DND-41 (cell line): ENCODE measurements around the gene CD79A.

Experiments used
- ATAC-seq: fragments of 200-7000 bp; cut with Tn5 transposase; 3 replicates; pipeline ENCODE4 v1.9.1; 2021; ENCODE audit warnings: low read depth; ENCODE audit not compliant: insufficient read depth
- DNase-seq: peaks from one replicate; pipeline ENCODE4 v3.0.0-alpha.2; 2020
- H2AFZ ChIP-seq: 2 replicates; pipeline ENCODE4 v1.6.0; 2012; ENCODE audit warnings: low read depth, low read length
- H3K27ac ChIP-seq: 2 replicates; pipeline ENCODE4 v1.5.1; 2012; ENCODE audit warnings: low read length, inconsistent platforms
- H3K27me3 ChIP-seq: fragments of 200-600 bp; sonication (generic); 2 replicates; pipeline ENCODE4 v1.6.0; 2012; ENCODE audit warnings: low read length, mild to moderate bottlenecking, inconsistent platforms; ENCODE audit not compliant: insufficient read depth, poor library complexity
- H3K36me3 ChIP-seq: 2 replicates; pipeline ENCODE4 v1.5.1; 2012; ENCODE audit warnings: low read length, inconsistent platforms; ENCODE audit not compliant: insufficient read depth
- H3K4me1 ChIP-seq: 2 replicates; pipeline ENCODE4 v1.5.1; 2012; ENCODE audit warnings: mild to moderate bottlenecking, low read length; ENCODE audit not compliant: insufficient read depth
- H3K4me2 ChIP-seq: 2 replicates; pipeline ENCODE4 v1.6.0; 2012; ENCODE audit warnings: mild to moderate bottlenecking, moderate library complexity, low read length, inconsistent platforms; ENCODE audit not compliant: insufficient read depth
- H3K4me3 ChIP-seq, 2 experiments: fragments of 200-600 bp in 1 of 2; shearing (Covaris generic) in 1 of 2; 2 replicates each; pipeline ENCODE4 v1.5.1; 2012 to 2016; ENCODE audit warnings: inconsistent platforms in 2 of 2, low read length in 2 of 2, mild to moderate bottlenecking in 2 of 2, low read depth in 1 of 2, moderate library complexity in 1 of 2
- H3K79me2 ChIP-seq: 2 replicates; pipeline ENCODE4 v1.6.0; 2012; ENCODE audit warnings: low read length, inconsistent platforms; ENCODE audit not compliant: insufficient read depth
- H3K9ac ChIP-seq: 2 replicates; pipeline ENCODE4 v1.6.0; 2012; ENCODE audit warnings: low read depth, mild to moderate bottlenecking, inconsistent platforms, low read length, moderate library complexity
- H3K9me3 ChIP-seq: 2 replicates; pipeline ENCODE4 v1.5.1; 2012; ENCODE audit warnings: low read length, moderate library complexity, mild to moderate bottlenecking, inconsistent platforms; ENCODE audit not compliant: insufficient read depth, severe bottlenecking
- H4K20me1 ChIP-seq: 2 replicates; pipeline ENCODE4 v1.6.0; 2012; ENCODE audit warnings: low read length; ENCODE audit not compliant: insufficient read depth
- EZH2 ChIP-seq: IDR thresholded peaks from 3 replicates; pipeline ENCODE4 v1.6.1; 2012; ENCODE audit warnings: borderline replicate concordance, low read depth, mild to moderate bottlenecking, moderate library complexity, low read length, inconsistent platforms; ENCODE audit not compliant: severe bottlenecking
- TF ChIP-seq, protein P1 (sequence below): IDR thresholded peaks from 2 replicates; pipeline ENCODE4 v1.5.1; 2012; ENCODE audit warnings: borderline replicate concordance, low read length, moderate library complexity, mild to moderate bottlenecking; ENCODE audit not compliant: poor library complexity, severe bottlenecking; ENCODE audit errors: extremely low read depth

CD79A gene

DNA sequence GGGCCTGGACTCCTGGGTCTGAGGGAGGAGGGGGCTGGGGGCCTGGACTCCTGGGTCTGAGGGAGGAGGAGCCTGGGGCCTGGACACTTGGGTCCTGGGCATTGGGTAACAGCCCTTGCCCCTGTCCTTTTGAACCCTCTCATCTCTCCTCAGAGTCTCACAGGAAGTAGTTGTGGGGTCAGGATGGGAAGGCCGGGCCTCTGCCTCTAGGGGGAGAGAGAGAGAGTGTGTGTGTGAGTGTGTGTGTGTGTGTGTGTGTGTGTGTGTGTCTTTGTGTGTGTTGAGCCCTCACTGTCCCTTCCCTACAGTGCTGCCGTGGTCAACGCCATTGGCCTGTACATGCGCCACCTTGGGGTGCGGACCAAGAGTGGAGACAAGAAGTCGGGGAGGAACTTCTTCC is 16.8 kb downstream of the CD79A start:
- Histone ChIP-seq H3K9me3 (no peaks in the 10 kb centered on the region), H3K4me2 (no peak overlapping the region), H4K20me1 (peaks cover 63% of the 10 kb centered on the region), H3K4me1 (peaks cover 20% of the 10 kb centered on the region), H3K36me3 (peaks cover 91% of the 10 kb centered on the region), H2AFZ (no peak overlapping the region), H3K4me3 (no peak overlapping the region), H3K27ac (0 out of 2 replicates have a peak overlapping the region, but pooled peaks have one; percentile 31), H3K27me3 (no peaks in the 10 kb centered on the region), H3K9ac (no peak overlapping the region), H3K79me2 (peaks cover 71% of the 10 kb centered on the region)
- peak; percentile 51 for DNase-seq
- peak; percentile 57 for ATAC-seq
- no peak for TF ChIP-seq EZH2
- TF ChIP-seq, protein P1, sequence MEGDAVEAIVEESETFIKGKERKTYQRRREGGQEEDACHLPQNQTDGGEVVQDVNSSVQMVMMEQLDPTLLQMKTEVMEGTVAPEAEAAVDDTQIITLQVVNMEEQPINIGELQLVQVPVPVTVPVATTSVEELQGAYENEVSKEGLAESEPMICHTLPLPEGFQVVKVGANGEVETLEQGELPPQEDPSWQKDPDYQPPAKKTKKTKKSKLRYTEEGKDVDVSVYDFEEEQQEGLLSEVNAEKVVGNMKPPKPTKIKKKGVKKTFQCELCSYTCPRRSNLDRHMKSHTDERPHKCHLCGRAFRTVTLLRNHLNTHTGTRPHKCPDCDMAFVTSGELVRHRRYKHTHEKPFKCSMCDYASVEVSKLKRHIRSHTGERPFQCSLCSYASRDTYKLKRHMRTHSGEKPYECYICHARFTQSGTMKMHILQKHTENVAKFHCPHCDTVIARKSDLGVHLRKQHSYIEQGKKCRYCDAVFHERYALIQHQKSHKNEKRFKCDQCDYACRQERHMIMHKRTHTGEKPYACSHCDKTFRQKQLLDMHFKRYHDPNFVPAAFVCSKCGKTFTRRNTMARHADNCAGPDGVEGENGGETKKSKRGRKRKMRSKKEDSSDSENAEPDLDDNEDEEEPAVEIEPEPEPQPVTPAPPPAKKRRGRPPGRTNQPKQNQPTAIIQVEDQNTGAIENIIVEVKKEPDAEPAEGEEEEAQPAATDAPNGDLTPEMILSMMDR = peak; percentile 54

DNA sequence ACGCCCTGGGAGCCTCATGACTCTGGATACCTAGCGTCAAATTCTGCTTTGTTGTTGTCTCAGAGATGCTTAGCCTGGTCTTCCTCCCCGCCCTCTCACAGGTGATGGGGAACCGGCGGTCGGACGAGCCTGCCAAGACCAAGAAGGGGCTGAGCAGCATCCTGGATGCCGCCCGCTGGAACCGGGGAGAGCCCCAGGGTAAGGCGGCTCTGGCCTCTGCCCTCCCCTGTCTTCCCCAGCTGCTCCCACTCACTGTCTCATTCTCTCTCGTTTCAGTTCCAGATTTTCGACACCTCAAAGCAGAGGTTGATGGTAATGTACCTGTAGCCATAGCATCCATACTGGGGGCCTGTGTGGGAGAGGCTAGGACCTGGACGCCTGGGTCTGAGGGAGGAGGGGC is 17.3 kb downstream of the CD79A start:
- no peak overlapping the region for H3K4me3 ChIP-seq
- no peak overlapping the region for H2AFZ ChIP-seq
- peaks cover 58% of the 10 kb centered on the region for H4K20me1 ChIP-seq
- TF ChIP-seq, protein P1 = no peak
- TF ChIP-seq EZH2 = no peak
- H3K27ac ChIP-seq = no peak overlapping the region
- no peaks in the 10 kb centered on the region for H3K9me3 ChIP-seq
- no peak overlapping the region for H3K9ac ChIP-seq
- H3K27me3 ChIP-seq = no peaks in the 10 kb centered on the region
- H3K79me2 ChIP-seq = peaks cover 69% of the 10 kb centered on the region
- H3K36me3 ChIP-seq = peaks cover 91% of the 10 kb centered on the region
- no peak overlapping the region for H3K4me2 ChIP-seq
- ATAC-seq = no peak
- no peak for DNase-seq
- peaks cover 16% of the 10 kb centered on the region; the same call in 1 of the 2 replicates for H3K4me1 ChIP-seq

DNA sequence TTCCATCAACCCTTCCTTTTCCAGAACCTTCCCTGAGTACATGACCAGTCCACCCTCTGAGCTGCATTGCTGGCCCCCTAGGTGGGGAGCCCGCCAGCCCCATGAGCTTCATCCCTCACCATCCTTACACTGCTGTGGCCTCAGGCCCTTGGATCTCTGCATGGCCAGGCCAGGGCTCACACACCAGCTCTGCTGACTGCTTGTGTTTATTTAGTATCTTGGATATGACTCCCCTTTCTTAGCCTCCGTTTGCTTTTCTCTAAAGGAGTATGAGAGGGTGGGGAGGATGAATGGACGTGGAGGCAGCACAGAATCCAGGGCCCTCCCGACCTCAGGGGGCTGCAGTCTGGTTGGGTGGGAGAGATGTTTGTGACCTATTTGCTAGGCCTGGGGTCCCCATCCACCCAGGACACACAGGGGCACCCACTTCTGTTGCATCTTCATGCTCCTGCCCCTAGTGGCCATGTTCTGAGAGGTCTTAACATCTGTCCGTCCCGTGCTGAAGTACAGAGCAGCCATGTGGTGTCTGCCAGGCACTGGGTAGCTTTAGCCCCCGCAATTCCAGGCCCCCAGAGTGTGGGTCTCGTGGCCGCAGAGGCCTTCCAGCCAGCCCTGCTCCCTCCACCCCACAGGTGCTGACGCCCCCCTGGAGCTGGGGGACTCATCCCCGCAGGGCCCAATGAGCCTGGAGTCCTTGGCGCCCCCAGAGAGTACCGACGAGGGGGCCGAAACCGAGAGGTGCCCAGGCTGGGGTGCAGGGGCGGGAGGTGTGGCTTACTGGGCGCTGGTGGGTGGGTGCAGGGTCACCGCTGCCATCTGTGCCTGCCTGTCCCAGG is 18.9 kb downstream of the CD79A start:
- Histone ChIP-seq H4K20me1 (peaks cover 52% of the 10 kb centered on the region), H3K4me1 (peaks cover 10% of the 10 kb centered on the region; the same call in 1 of the 2 replicates), H3K79me2 (peaks cover 53% of the 10 kb centered on the region), H3K4me3 (no peak overlapping the region), H2AFZ (no peak overlapping the region), H3K27ac (peak overlapping the region; percentile 44; the same call in 1 of the 2 replicates), H3K9me3 (no peaks in the 10 kb centered on the region), H3K9ac (no peak overlapping the region), H3K36me3 (peaks cover 91% of the 10 kb centered on the region), H3K27me3 (no peaks in the 10 kb centered on the region), H3K4me2 (no peak overlapping the region)
- DNase-seq = no peak
- ATAC-seq = peak; percentile 60
- TF ChIP-seq EZH2 = no peak
- TF ChIP-seq, protein P1 = peak; percentile 55
